CD4-positive, alpha-beta T cell (primary cell): ENCODE data around the gene ANTXR1. TPM values are rescaled to one million over a fixed set of nuclear protein-coding genes. Genes with fewer than 3 reads are reported as not detected.

ENCODE experiments used
- ATAC-seq: fragments of 200-7000 bp; cut with Tn5 transposase; one replicate; pipeline ENCODE4 v1.10.0; 2022; ENCODE audit warnings: mild to moderate bottlenecking; ENCODE audit not compliant: poor library complexity
- CTCF ChIA-PET: fragments of 350-600 bp; sonication (Branson Sonifier 250); formaldehyde crosslinking; loops from one replicate; lab custom pipeline; 2021; ENCODE audit warnings: antibody characterized with exemption, inconsistent platforms; lab: Charles Lee
- POLR2A ChIA-PET: fragments of 350-600 bp; sonication (Branson Sonifier 250); formaldehyde crosslinking; loops from one replicate; lab custom pipeline; 2021; ENCODE audit warnings: antibody characterized with exemption, inconsistent platforms; lab: Charles Lee
- DNase-seq, 14 experiments: peaks; one replicate each; pipeline ENCODE4 v3.0.0-alpha.2; 2013 to 2020; ENCODE audit warnings: mixed read lengths in 2 of 14
- H3K27ac ChIP-seq, 2 donors: one replicate each; pipeline versions ENCODE4 v1.5.1 to v1.7.0; 2013; ENCODE audit warnings: low read length in 2 of 2, low read depth in 1 of 2, mild to moderate bottlenecking in 1 of 2
- H3K27me3 ChIP-seq, 2 experiments: 1 replicate in 1 of 2; 2 replicates in 1 of 2; pipeline versions ENCODE4 v1.6.1 to v1.7.0; 2013; ENCODE audit warnings: low read length in 2 of 2, control low read depth in 1 of 2, mild to moderate bottlenecking in 1 of 2, moderate library complexity in 1 of 2; ENCODE audit not compliant: insufficient read depth in 2 of 2, control insufficient read depth in 1 of 2
- H3K36me3 ChIP-seq: one replicate; pipeline ENCODE4 v1.6.1; 2013; ENCODE audit warnings: low read length, control low read depth; ENCODE audit not compliant: insufficient read depth
- H3K4me1 ChIP-seq: one replicate; pipeline ENCODE4 v1.6.1; 2013; ENCODE audit warnings: low read length, control low read depth; ENCODE audit not compliant: insufficient read depth
- H3K4me3 ChIP-seq: one replicate; pipeline ENCODE4 v1.5.1; 2013; ENCODE audit warnings: mild to moderate bottlenecking, low read length, moderate library complexity
- H3K9me3 ChIP-seq, 2 experiments: 1 replicate in 1 of 2; 2 replicates in 1 of 2; pipeline versions ENCODE4 v1.6.1 to v1.7.0; 2013; ENCODE audit warnings: low read length in 2 of 2, mild to moderate bottlenecking in 2 of 2, control low read depth in 1 of 2, moderate library complexity in 1 of 2; ENCODE audit not compliant: control insufficient read depth in 1 of 2, insufficient read depth in 1 of 2
- H3K27ac Mint-ChIP-seq: one replicate; pipeline ENCODE4 v1.8.0; 2020; ENCODE audit warnings: mixed read lengths
- H3K27me3 Mint-ChIP-seq: one replicate; pipeline ENCODE4 v1.8.0; 2021; ENCODE audit warnings: mixed read lengths
- H3K36me3 Mint-ChIP-seq: one replicate; pipeline ENCODE4 v1.8.0; 2021; ENCODE audit warnings: low read depth, mixed read lengths
- H3K4me1 Mint-ChIP-seq: one replicate; pipeline ENCODE4 v1.8.0; 2021; ENCODE audit warnings: low read depth, mixed read lengths
- H3K4me3 Mint-ChIP-seq: one replicate; pipeline ENCODE4 v1.8.0; 2020; ENCODE audit warnings: mild to moderate bottlenecking, mixed read lengths
- H3K9me3 Mint-ChIP-seq: one replicate; pipeline ENCODE4 v1.8.0; 2020; ENCODE audit warnings: mixed read lengths
- CTCF ChIP-seq: fragments of 200-600 bp; IDR thresholded peaks from one replicate; pipeline ENCODE4 v1.8.0; 2022; ENCODE audit warnings: antibody characterized with exemption, mild to moderate bottlenecking
- intact Hi-C, 2 experiments: fragments of 100-400 bp; cut with DNase I in 1 of 2; cut with micrococcal nuclease in 1 of 2; formaldehyde crosslinking; loops; one replicate each; pipeline versions ENCODE4 v1.15.1 to v1.9.0; 2023 to 2025; cut with DNase I, micrococcal nuclease
- total RNA-seq, 174 experiments: library from RNA in 2 of 174; stranded (reverse) in 2 of 174; gene quantifications; one replicate each; pipeline ENCODE4 v1.2.3 and lab custom pipeline; 2021 to 2026

The ANTXR1 gene
- total RNA-seq, 2 experiments from 2014 or later, result not detected

GRCh38 chr2:69201259-69201658 lies 188.3 kb downstream of the ANTXR1 start:
- Mint-ChIP-seq H3K9me3 (no peaks in the 10 kb centered on the region), H3K4me3 (no peak overlapping the region), H3K4me1 (no peaks in the 10 kb centered on the region), H3K27ac (no peak overlapping the region), H3K27me3 (peaks cover 4% of the 10 kb centered on the region), H3K36me3 (no peaks in the 10 kb centered on the region)
- peaks cover 0 to 6% of the 10 kb centered on the region in 2 experiments for H3K27me3 ChIP-seq
- H3K4me1 ChIP-seq, result no peaks in the 10 kb centered on the region
- TF ChIP-seq CTCF, result no peak
- intact Hi-C loops, result no loop called here
- H3K4me3 ChIP-seq, result no peak overlapping the region
- CTCF ChIA-PET, result no interaction called here
- ATAC-seq (no peak), DNase-seq (no peak)
- no peak overlapping the region for H3K27ac ChIP-seq
- H3K36me3 ChIP-seq, result no peaks in the 10 kb centered on the region
- H3K9me3 ChIP-seq, result no peaks in the 10 kb centered on the region
- POLR2A ChIA-PET, result no interaction called here

GRCh38 chr2:69202327-69202726 lies 189.3 kb downstream of the ANTXR1 start:
- ATAC-seq, result no peak
- H3K27ac ChIP-seq, result no peak overlapping the region
- TF ChIP-seq CTCF, result no peak
- CTCF ChIA-PET, result no interaction called here
- peaks cover 0 to 6% of the 10 kb centered on the region in 2 experiments for H3K27me3 ChIP-seq
- Mint-ChIP-seq H3K9me3 (no peaks in the 10 kb centered on the region), H3K36me3 (no peaks in the 10 kb centered on the region), H3K4me3 (no peak overlapping the region), H3K4me1 (no peaks in the 10 kb centered on the region), H3K27ac (no peak overlapping the region), H3K27me3 (peaks cover 4% of the 10 kb centered on the region)
- no peaks in the 10 kb centered on the region for H3K4me1 ChIP-seq
- no peak overlapping the region for H3K4me3 ChIP-seq
- DNase-seq, result no peak
- H3K36me3 ChIP-seq, result no peaks in the 10 kb centered on the region
- intact Hi-C loops, result no loop called here
- H3K9me3 ChIP-seq, result no peaks in the 10 kb centered on the region
- POLR2A ChIA-PET, result no interaction called here

- H3K27me3 Mint-ChIP-seq, result peaks cover 8% of the 10 kb centered on the region
- Histone ChIP-seq H3K4me1 (no peaks in the 10 kb centered on the region), H3K27me3 (peaks cover 0 to 6% of the 10 kb centered on the region in 2 experiments), H3K9me3 (no peaks in the 10 kb centered on the region), H3K27ac (no peak overlapping the region), H3K4me3 (no peak overlapping the region), H3K36me3 (no peaks in the 10 kb centered on the region)
- ATAC-seq, result no peak
- TF ChIP-seq CTCF, result no peak
- H3K9me3 Mint-ChIP-seq, result no peaks in the 10 kb centered on the region
- DNase-seq, result no peak
- CTCF ChIA-PET, result no interaction called here
- H3K27ac Mint-ChIP-seq, result no peak overlapping the region
- no peaks in the 10 kb centered on the region for H3K4me1 Mint-ChIP-seq
- H3K4me3 Mint-ChIP-seq, result no peak overlapping the region
- intact Hi-C loops, result no loop called here
- POLR2A ChIA-PET, result no interaction called here
- H3K36me3 Mint-ChIP-seq, result no peaks in the 10 kb centered on the region
These were observed 190.4 kb downstream of the ANTXR1 start for GRCh38 chr2:69203166-69203985.
